Urothelium cell line (cell line): ENCODE measurements around the gene EEF1A2.
A peak's percentile ranks its signal among the peaks of the same experiment; 100 is the strongest.

Source experiments
- DNase-seq: peaks from one replicate; pipeline ENCODE4 v3.0.0; 2011; ENCODE audit warnings: low spot score, mixed read lengths
- FAIRE-seq: peaks from 2 replicates; lab custom pipeline; 2011; peaks lifted over from hg19 to GRCh38; lab: Jason Lieb, UNC

The EEF1A2 gene

GRCh38 chr20:63498960-63499337 lies at the start of gene EEF1A2:
Gene EEF1A2 (minus strand): TSS chr20:63499083. CDS start chr20:63497763, 1,320 bp downstream.
- FAIRE-seq: peak; percentile 98

GRCh38 chr20:63548542-63548941 lies 49.7 kb upstream of the EEF1A2 start:
- FAIRE-seq (peak; percentile 5), DNase-seq (no peak)

More at GRCh38 chr20:63498960-63499337, at the start of gene EEF1A2:
- peak; percentile 87 for DNase-seq

GRCh38 chr20:63547725-63548480 lies 49.0 kb upstream of the EEF1A2 start, which contains the start of gene SRMS:
Gene SRMS (minus strand): TSS chr20:63547749. CDS start chr20:63547463, 286 bp downstream.
- FAIRE-seq: no peak
- no peak for DNase-seq

GRCh38 chr20:63546956-63547724 lies 48.3 kb upstream of the EEF1A2 start:
- FAIRE-seq: no peak
- DNase-seq: no peak

GRCh38 chr20:63546256-63546955 lies 47.5 kb upstream of the EEF1A2 start:
- DNase-seq (no peak), FAIRE-seq (no peak)

GRCh38 chr20:63545814-63546213 lies 46.9 kb upstream of the EEF1A2 start:
- no peak for DNase-seq

GRCh38 chr20:63544958-63545516 lies 46.2 kb upstream of the EEF1A2 start:
- FAIRE-seq (no peak), DNase-seq (peak; percentile 91)

More at GRCh38 chr20:63545814-63546213, 46.9 kb upstream of the EEF1A2 start:
- FAIRE-seq: no peak

GRCh38 chr20:63544241-63544957 lies 45.5 kb upstream of the EEF1A2 start:
- FAIRE-seq: peak; percentile 71
- DNase-seq: no peak

- no peak for DNase-seq
- FAIRE-seq: peak; percentile 84
These were observed 44.9 kb upstream of the EEF1A2 start for GRCh38 chr20:63543733-63544132.

- FAIRE-seq: no peak
- no peak for DNase-seq
These were observed 44.2 kb upstream of the EEF1A2 start for GRCh38 chr20:63543131-63543530.

- no peak for DNase-seq
- no peak for FAIRE-seq
These were observed 43.8 kb upstream of the EEF1A2 start for GRCh38 chr20:63542696-63543095.

GRCh38 chr20:63542031-63542559 lies 43.2 kb upstream of the EEF1A2 start:
- DNase-seq (no peak), FAIRE-seq (no peak)

- FAIRE-seq: no peak
These were observed 42.5 kb upstream of the EEF1A2 start for GRCh38 chr20:63541371-63541770.

GRCh38 chr20:63540417-63541186 lies 41.7 kb upstream of the EEF1A2 start:
- no peak for FAIRE-seq
- DNase-seq: no peak

More at GRCh38 chr20:63541371-63541770, 42.5 kb upstream of the EEF1A2 start:
- DNase-seq: no peak

- DNase-seq (no peak), FAIRE-seq (peak; percentile 92)
These were observed 40.8 kb upstream of the EEF1A2 start for GRCh38 chr20:63539441-63540370.

- FAIRE-seq (no peak), DNase-seq (no peak)
These were observed 40.2 kb upstream of the EEF1A2 start for GRCh38 chr20:63539092-63539430.

- DNase-seq: peak; percentile 89
- no peak for FAIRE-seq
These were observed 39.6 kb upstream of the EEF1A2 start for GRCh38 chr20:63538204-63539091.
